Activated CD4-positive, alpha-beta T cell treated with anti-CD3 and anti-CD28 coated beads for 36 hours (primary cell): ENCODE measurements around the gene ZBTB8A. TPM values are rescaled to one million over a fixed set of nuclear protein-coding genes. Genes with fewer than 3 reads are reported as not detected.
A peak's percentile ranks its signal among the peaks of the same experiment; 100 is the strongest.

Experiments
- ATAC-seq: fragments of 200-7000 bp; cut with Tn5 transposase; one replicate; pipeline ENCODE4 v1.10.0; 2021; ENCODE audit warnings: mild to moderate bottlenecking, moderate library complexity
- CTCF ChIA-PET: fragments of 350-600 bp; sonication (Branson Sonifier 250); formaldehyde crosslinking; loops from one replicate; lab custom pipeline; 2021; ENCODE audit warnings: antibody characterized with exemption; lab: Charles Lee
- POLR2A ChIA-PET: fragments of 350-600 bp; sonication (Branson Sonifier 250); formaldehyde crosslinking; loops from one replicate; lab custom pipeline; 2021; ENCODE audit warnings: antibody characterized with exemption, inconsistent platforms; lab: Charles Lee
- DNase-seq: peaks from one replicate; pipeline ENCODE4 v3.0.0-alpha.2; 2020
- H3K27ac Mint-ChIP-seq: one replicate; pipeline ENCODE4 v1.8.0; 2021; ENCODE audit warnings: mixed read lengths
- H3K27me3 Mint-ChIP-seq: one replicate; pipeline ENCODE4 v1.8.0; 2021; ENCODE audit warnings: mixed read lengths
- H3K36me3 Mint-ChIP-seq: one replicate; pipeline ENCODE4 v1.8.0; 2021; ENCODE audit warnings: low read depth, mixed read lengths
- H3K4me1 Mint-ChIP-seq: one replicate; pipeline ENCODE4 v1.8.0; 2021; ENCODE audit warnings: mixed read lengths
- H3K4me3 Mint-ChIP-seq: one replicate; pipeline ENCODE4 v1.8.0; 2021; ENCODE audit warnings: mild to moderate bottlenecking, moderate library complexity, mixed read lengths
- H3K9me3 Mint-ChIP-seq: one replicate; pipeline ENCODE4 v1.8.0; 2021; ENCODE audit warnings: low read depth, mixed read lengths
- intact Hi-C, 2 experiments: fragments of 100-400 bp; cut with DNase I in 1 of 2; cut with micrococcal nuclease in 1 of 2; formaldehyde crosslinking; loops; one replicate each; pipeline versions ENCODE4 v1.14.2 to v1.15.1; 2022 to 2024; cut with DNase I, micrococcal nuclease
- total RNA-seq, 2 experiments: library from RNA; stranded (reverse); gene quantifications; one replicate each; pipeline ENCODE4 v1.2.3, GENCODE V29; 2021

Gene ZBTB8A
- under 1 TPM; 0.30 to 0.35 TPM for total RNA-seq

GRCh38 chr1:32538887-32539583 lies at the start of gene ZBTB8A:
Gene ZBTB8A, plus strand, starts transcription at chr1:32539427. Its CDS starts 53,505 bp downstream, at chr1:32592932.
- H3K4me3 Mint-ChIP-seq = peak within 1 kb of the TSS; percentile 69
- H3K27me3 Mint-ChIP-seq = peaks cover 67% of the 10 kb centered on the region
- H3K4me1 Mint-ChIP-seq = peaks cover 8% of the 10 kb centered on the region
- peaks cover 1% of the 10 kb centered on the region for H3K36me3 Mint-ChIP-seq
- CTCF ChIA-PET = interaction anchor here (2.4 kb wide), 1 partner anchor 19 kb away, joined by 6 read pairs; no protein-coding TSS in a partner anchor
- POLR2A ChIA-PET = no interaction called here
- no peak for ATAC-seq
- no peaks in the 10 kb centered on the region for H3K9me3 Mint-ChIP-seq
- peak within 1 kb of the TSS; percentile 15 for H3K27ac Mint-ChIP-seq
- intact Hi-C loops = loop anchor here in 1 of 2 experiments (1.0 kb wide), 1 partner anchor 112 kb away; the partner anchor contains the start of gene RBBP4
- DNase-seq = peak; percentile 42

GRCh38 chr1:32489774-32490454 lies 49.3 kb upstream of the ZBTB8A start:
- POLR2A ChIA-PET = no interaction called here
- ATAC-seq = no peak
- Mint-ChIP-seq H3K4me1 (no peaks in the 10 kb centered on the region), H3K4me3 (no peak overlapping the region), H3K9me3 (no peaks in the 10 kb centered on the region), H3K27ac (no peak overlapping the region), H3K27me3 (peaks cover 3% of the 10 kb centered on the region), H3K36me3 (no peaks in the 10 kb centered on the region)
- CTCF ChIA-PET = no interaction called here
- intact Hi-C loops = no loop called here
- DNase-seq = no peak

- POLR2A ChIA-PET = no interaction called here
- CTCF ChIA-PET = no interaction called here
- no peak overlapping the region for H3K4me3 Mint-ChIP-seq
- peaks cover 5% of the 10 kb centered on the region for H3K27me3 Mint-ChIP-seq
- DNase-seq = no peak
- H3K27ac Mint-ChIP-seq = no peak overlapping the region
- intact Hi-C loops = no loop called here
- H3K9me3 Mint-ChIP-seq = no peaks in the 10 kb centered on the region
- ATAC-seq = no peak
- no peaks in the 10 kb centered on the region for H3K4me1 Mint-ChIP-seq
- H3K36me3 Mint-ChIP-seq = no peaks in the 10 kb centered on the region
Observed at GRCh38 chr1:32491386-32491785, 47.8 kb upstream of the ZBTB8A start.

- DNase-seq = no peak
- ChIA-PET POLR2A (no interaction called here), CTCF (no interaction called here)
- Mint-ChIP-seq H3K27ac (no peak overlapping the region), H3K36me3 (no peaks in the 10 kb centered on the region), H3K9me3 (no peaks in the 10 kb centered on the region), H3K4me3 (no peak overlapping the region), H3K4me1 (no peaks in the 10 kb centered on the region), H3K27me3 (peaks cover 15% of the 10 kb centered on the region)
- intact Hi-C loops = no loop called here
- ATAC-seq = no peak
Observed at GRCh38 chr1:32494196-32494595, 45.0 kb upstream of the ZBTB8A start.

GRCh38 chr1:32494711-32495337 lies 44.4 kb upstream of the ZBTB8A start:
- peaks cover 19% of the 10 kb centered on the region for H3K27me3 Mint-ChIP-seq
- H3K4me1 Mint-ChIP-seq = peaks cover under 1% of the 10 kb centered on the region
- ChIA-PET CTCF (interaction anchor here (1.7 to 2.1 kb wide), 2 partner anchors 14 to 25 kb away, joined by 7 to 9 read pairs; no protein-coding TSS in a partner anchor), POLR2A (no interaction called here)
- no peaks in the 10 kb centered on the region for H3K9me3 Mint-ChIP-seq
- intact Hi-C loops = no loop called here
- H3K27ac Mint-ChIP-seq = no peak overlapping the region
- H3K4me3 Mint-ChIP-seq = no peak overlapping the region
- ATAC-seq (no peak), DNase-seq (no peak)
- no peaks in the 10 kb centered on the region for H3K36me3 Mint-ChIP-seq

GRCh38 chr1:32496127-32496526 lies 43.1 kb upstream of the ZBTB8A start:
- Mint-ChIP-seq H3K4me3 (no peak overlapping the region), H3K36me3 (no peaks in the 10 kb centered on the region), H3K9me3 (no peaks in the 10 kb centered on the region), H3K4me1 (peaks cover 5% of the 10 kb centered on the region), H3K27me3 (peaks cover 25% of the 10 kb centered on the region), H3K27ac (no peak overlapping the region)
- intact Hi-C loops = no loop called here
- POLR2A ChIA-PET = no interaction called here
- ATAC-seq (no peak), DNase-seq (no peak)
- CTCF ChIA-PET = interaction anchor here (0.6 to 2.1 kb wide), 5 partner anchors 8 to 93 kb away, joined by 3 to 9 read pairs (median 5); no protein-coding TSS in a partner anchor

- no peaks in the 10 kb centered on the region for H3K9me3 Mint-ChIP-seq
- H3K4me3 Mint-ChIP-seq = no peak overlapping the region
- no peaks in the 10 kb centered on the region for H3K36me3 Mint-ChIP-seq
- POLR2A ChIA-PET = no interaction called here
- intact Hi-C loops = no loop called here
- no peak for DNase-seq
- no peak overlapping the region for H3K27ac Mint-ChIP-seq
- H3K4me1 Mint-ChIP-seq = peaks cover 5% of the 10 kb centered on the region
- peaks cover 35% of the 10 kb centered on the region for H3K27me3 Mint-ChIP-seq
- CTCF ChIA-PET = no interaction called here
- no peak for ATAC-seq
Observed at GRCh38 chr1:32498751-32499150, 40.5 kb upstream of the ZBTB8A start.

GRCh38 chr1:32500387-32501209 lies 38.6 kb upstream of the ZBTB8A start:
- DNase-seq = peak; percentile 55
- peaks cover 43% of the 10 kb centered on the region for H3K27me3 Mint-ChIP-seq
- no peaks in the 10 kb centered on the region for H3K36me3 Mint-ChIP-seq
- POLR2A ChIA-PET = no interaction called here
- peak overlapping the region; percentile 13 for H3K27ac Mint-ChIP-seq
- CTCF ChIA-PET = interaction anchor here (0.6 kb wide), 1 partner anchor 748 kb away, joined by 3 read pairs; no protein-coding TSS in a partner anchor
- peak; percentile 79 for ATAC-seq
- intact Hi-C loops = no loop called here
- H3K4me3 Mint-ChIP-seq = peak overlapping the region; percentile 72
- peaks cover 5% of the 10 kb centered on the region for H3K4me1 Mint-ChIP-seq
- H3K9me3 Mint-ChIP-seq = no peaks in the 10 kb centered on the region

- POLR2A ChIA-PET = no interaction called here
- Mint-ChIP-seq H3K36me3 (no peaks in the 10 kb centered on the region), H3K27ac (no peak overlapping the region), H3K9me3 (no peaks in the 10 kb centered on the region), H3K4me1 (peaks cover 5% of the 10 kb centered on the region), H3K4me3 (peak overlapping the region; percentile 20), H3K27me3 (peaks cover 42% of the 10 kb centered on the region)
- intact Hi-C loops = no loop called here
- DNase-seq (no peak), ATAC-seq (no peak)
- CTCF ChIA-PET = no interaction called here
Observed at GRCh38 chr1:32501865-32502264, 37.4 kb upstream of the ZBTB8A start.

- Mint-ChIP-seq H3K27ac (no peak overlapping the region), H3K36me3 (no peaks in the 10 kb centered on the region), H3K4me3 (no peak overlapping the region), H3K4me1 (peaks cover 5% of the 10 kb centered on the region), H3K27me3 (peaks cover 36% of the 10 kb centered on the region), H3K9me3 (no peaks in the 10 kb centered on the region)
- intact Hi-C loops = no loop called here
- CTCF ChIA-PET = interaction anchor here (0.9 kb wide), 1 partner anchor 358 kb away, joined by 4 read pairs; no protein-coding TSS in a partner anchor
- DNase-seq (no peak), ATAC-seq (no peak)
- POLR2A ChIA-PET = no interaction called here
Observed at GRCh38 chr1:32503153-32503552, 36.1 kb upstream of the ZBTB8A start.

GRCh38 chr1:32507021-32507420 lies 32.2 kb upstream of the ZBTB8A start:
- intact Hi-C loops = no loop called here
- ChIA-PET CTCF (interaction anchor here (1.4 kb wide), 1 partner anchor 13 kb away, joined by 6 read pairs; no protein-coding TSS in a partner anchor), POLR2A (no interaction called here)
- ATAC-seq (no peak), DNase-seq (no peak)
- Mint-ChIP-seq H3K36me3 (no peaks in the 10 kb centered on the region), H3K4me1 (no peaks in the 10 kb centered on the region), H3K9me3 (no peaks in the 10 kb centered on the region), H3K27me3 (peaks cover 14% of the 10 kb centered on the region), H3K27ac (no peak overlapping the region), H3K4me3 (no peak overlapping the region)
